K562 (cell line): Measurements from ENCODE around the gene HNRNPA3. TPM values are rescaled to one million over a fixed set of nuclear protein-coding genes. Genes with fewer than 3 reads are reported as not detected.
A peak's percentile ranks its signal among the peaks of the same experiment; 100 is the strongest.

ENCODE experiments used
- ATF1 ChIP-seq, 2 experiments: fragments of 450-650 bp in 1 of 2; IDR thresholded peaks; 2 replicates each; pipeline ENCODE4 v1.6.1; 2016; ENCODE audit warnings: missing compliant biosample characterization in 1 of 2, missing genetic modification characterization in 1 of 2
- DACH1 ChIP-seq: fragments of 450-650 bp; IDR thresholded peaks from 2 replicates; pipeline ENCODE4 v1.6.1; 2018; ENCODE audit not compliant: partially characterized antibody
- DMBX1 ChIP-seq: fragments of 250-450 bp; sonication (Bioruptor Pico); IDR thresholded peaks from 2 replicates; pipeline ENCODE4 v1.8.0; 2022; ENCODE audit warnings: inconsistent platforms, mild to moderate bottlenecking, moderate library complexity, borderline replicate concordance
- FOXA3 ChIP-seq, 2 experiments: fragments of 450-650 bp in 1 of 2; sonication (generic) in 1 of 2; formaldehyde crosslinking; IDR thresholded peaks in 1 of 2; conservative IDR thresholded peaks in 1 of 2; 2 replicates each; pipeline versions ENCODE4 v1.4.0 to v1.8.0; 2020 to 2022; ENCODE audit warnings: mild to moderate bottlenecking in 2 of 2, missing genetic modification reagents in 1 of 2
- HDAC8 ChIP-seq: fragments of 450-650 bp; IDR thresholded peaks from 2 replicates; pipeline ENCODE4 v1.6.1; 2016; ENCODE audit warnings: mild to moderate bottlenecking, missing genetic modification characterization, moderate library complexity, missing compliant biosample characterization
- HOXB6 ChIP-seq: fragments of 250-450 bp; sonication (Bioruptor Pico); IDR thresholded peaks from 2 replicates; pipeline ENCODE4 v1.5.1; 2022; ENCODE audit warnings: mild to moderate bottlenecking, borderline replicate concordance
- LARP7 ChIP-seq: fragments of 450-650 bp; IDR thresholded peaks from 2 replicates; pipeline ENCODE4 v1.6.1; 2016
- RBFOX2 ChIP-seq: fragments of 200-400 bp; formaldehyde crosslinking; IDR thresholded peaks from 2 replicates; pipeline ENCODE4 v1.6.1; 2017; ENCODE audit warnings: low read depth, mild to moderate bottlenecking, low read length, moderate library complexity
- RBM39 ChIP-seq: fragments of 200-400 bp; formaldehyde crosslinking; optimal IDR thresholded peaks from 2 replicates; pipeline ENCODE3; 2018; ENCODE audit warnings: low read depth, low read length
- SP2 ChIP-seq: IDR thresholded peaks from 2 replicates; pipeline ENCODE4 v1.6.1; 2011; ENCODE audit warnings: mild to moderate bottlenecking, low read depth, low read length, moderate library complexity; ENCODE audit not compliant: poor library complexity, severe bottlenecking; ENCODE audit errors: extremely low read depth
- ZNF507 ChIP-seq: conservative IDR thresholded peaks from 2 replicates; pipeline ENCODE4 v1.6.1; 2017; ENCODE audit warnings: missing genetic modification characterization, missing compliant biosample characterization
- polyA plus RNA-seq, 8 experiments: library from polyadenylated mRNA; depleted of rRNA in 4 of 8; stranded (reverse) in 5 of 8; unstranded in 3 of 8; fragments of >200 nt; fragmentation: Nextera tagmentation in 2 of 8; fragmentation: Illumina TruSeq in 1 of 8; extraction: Ambion mirVana in 2 of 8; extraction: Trizol in 1 of 8; gene quantifications; 2 replicates each; pipeline versions ENCODE4 v1.2.1 to v1.2.3, GENCODE V29; 2011 to 2014; ENCODE audit warnings: inconsistent platforms in 1 of 8, missing spikeins in 1 of 8
- total RNA-seq, 7 experiments: library from RNA; depleted of rRNA in 6 of 7; stranded (reverse); fragments of >200 nt in 6 of 7; fragmentation: Illumina TruSeq in 2 of 7; extraction: Trizol in 2 of 7; gene quantifications; 2 replicates each; pipeline versions ENCODE4 v1.2.1 to v1.2.3, GENCODE V29; 2011 to 2021; ENCODE audit warnings: low replicate concordance in 1 of 7
- TF ChIP-seq, protein P1 (sequence below): sonication (generic); formaldehyde crosslinking; IDR thresholded peaks from 2 replicates; pipeline ENCODE4 v1.8.1; 2023; ENCODE audit warnings: missing genetic modification reagents, mild to moderate bottlenecking, borderline replicate concordance
- TF ChIP-seq, protein P2 (sequence below): fragments of 200-800 bp; sonication (Bioruptor generic); IDR thresholded peaks from 2 replicates; pipeline ENCODE4 v1.6.1; 2017; ENCODE audit warnings: missing genetic modification characterization, missing compliant biosample characterization
- TF ChIP-seq, protein P3 (sequence below): sonication (generic); formaldehyde crosslinking; IDR thresholded peaks from 2 replicates; pipeline ENCODE4 v1.8.0; 2022; ENCODE audit warnings: mild to moderate bottlenecking, low read depth, missing genetic modification reagents
- TF ChIP-seq, protein P4 (sequence below): fragments of 150-350 bp; IDR thresholded peaks from 2 replicates; pipeline ENCODE4 v1.6.1; 2014; ENCODE audit warnings: low read depth, mild to moderate bottlenecking, low read length, borderline replicate concordance
- TF ChIP-seq, protein P5 (sequence below): sonication (generic); formaldehyde crosslinking; IDR thresholded peaks from 2 replicates; pipeline ENCODE4 v1.8.0; 2022; ENCODE audit warnings: mild to moderate bottlenecking, missing genetic modification reagents

The HNRNPA3 gene
- total and polyA plus RNA-seq, 9 of the 15 experiments (the other 6 are each of a cell fraction or from before 2014, with no cell fraction given): 72.8 to 428 (median 192) TPM

DNA sequence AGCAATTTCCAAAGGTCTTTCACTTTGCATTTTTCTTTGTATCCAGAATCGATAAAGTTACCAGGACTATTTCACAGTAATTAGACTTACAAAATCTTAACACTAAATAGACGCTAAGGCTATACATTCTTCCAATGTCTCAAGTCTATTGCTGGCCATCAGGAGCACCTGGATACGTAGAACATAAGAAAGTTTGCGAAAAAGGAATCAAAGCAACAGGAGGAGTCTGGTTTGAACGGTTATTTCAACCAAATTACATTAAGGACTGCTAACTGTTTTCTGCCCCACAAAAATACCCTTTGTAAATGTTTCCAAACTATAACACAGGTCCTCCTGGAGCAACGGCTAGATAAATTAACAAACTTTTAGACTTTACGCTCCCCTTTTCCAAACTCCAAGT lies 1.4 kb upstream of the HNRNPA3 start (continued):
- TF ChIP-seq, protein P1, sequence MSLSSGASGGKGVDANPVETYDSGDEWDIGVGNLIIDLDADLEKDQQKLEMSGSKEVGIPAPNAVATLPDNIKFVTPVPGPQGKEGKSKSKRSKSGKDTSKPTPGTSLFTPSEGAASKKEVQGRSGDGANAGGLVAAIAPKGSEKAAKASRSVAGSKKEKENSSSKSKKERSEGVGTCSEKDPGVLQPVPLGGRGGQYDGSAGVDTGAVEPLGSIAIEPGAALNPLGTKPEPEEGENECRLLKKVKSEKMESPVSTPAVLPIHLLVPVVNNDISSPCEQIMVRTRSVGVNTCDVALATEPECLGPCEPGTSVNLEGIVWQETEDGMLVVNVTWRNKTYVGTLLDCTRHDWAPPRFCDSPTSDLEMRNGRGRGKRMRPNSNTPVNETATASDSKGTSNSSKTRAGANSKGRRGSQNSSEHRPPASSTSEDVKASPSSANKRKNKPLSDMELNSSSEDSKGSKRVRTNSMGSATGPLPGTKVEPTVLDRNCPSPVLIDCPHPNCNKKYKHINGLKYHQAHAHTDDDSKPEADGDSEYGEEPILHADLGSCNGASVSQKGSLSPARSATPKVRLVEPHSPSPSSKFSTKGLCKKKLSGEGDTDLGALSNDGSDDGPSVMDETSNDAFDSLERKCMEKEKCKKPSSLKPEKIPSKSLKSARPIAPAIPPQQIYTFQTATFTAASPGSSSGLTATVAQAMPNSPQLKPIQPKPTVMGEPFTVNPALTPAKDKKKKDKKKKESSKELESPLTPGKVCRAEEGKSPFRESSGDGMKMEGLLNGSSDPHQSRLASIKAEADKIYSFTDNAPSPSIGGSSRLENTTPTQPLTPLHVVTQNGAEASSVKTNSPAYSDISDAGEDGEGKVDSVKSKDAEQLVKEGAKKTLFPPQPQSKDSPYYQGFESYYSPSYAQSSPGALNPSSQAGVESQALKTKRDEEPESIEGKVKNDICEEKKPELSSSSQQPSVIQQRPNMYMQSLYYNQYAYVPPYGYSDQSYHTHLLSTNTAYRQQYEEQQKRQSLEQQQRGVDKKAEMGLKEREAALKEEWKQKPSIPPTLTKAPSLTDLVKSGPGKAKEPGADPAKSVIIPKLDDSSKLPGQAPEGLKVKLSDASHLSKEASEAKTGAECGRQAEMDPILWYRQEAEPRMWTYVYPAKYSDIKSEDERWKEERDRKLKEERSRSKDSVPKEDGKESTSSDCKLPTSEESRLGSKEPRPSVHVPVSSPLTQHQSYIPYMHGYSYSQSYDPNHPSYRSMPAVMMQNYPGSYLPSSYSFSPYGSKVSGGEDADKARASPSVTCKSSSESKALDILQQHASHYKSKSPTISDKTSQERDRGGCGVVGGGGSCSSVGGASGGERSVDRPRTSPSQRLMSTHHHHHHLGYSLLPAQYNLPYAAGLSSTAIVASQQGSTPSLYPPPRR (CRISPR knock-in tag): 0 out of 2 replicates have a peak, but pooled peaks have one; percentile 54
- no peak for TF ChIP-seq HOXB6
- no peak for TF ChIP-seq LARP7
- TF ChIP-seq RBM39: no peak
- TF ChIP-seq, protein P2, sequence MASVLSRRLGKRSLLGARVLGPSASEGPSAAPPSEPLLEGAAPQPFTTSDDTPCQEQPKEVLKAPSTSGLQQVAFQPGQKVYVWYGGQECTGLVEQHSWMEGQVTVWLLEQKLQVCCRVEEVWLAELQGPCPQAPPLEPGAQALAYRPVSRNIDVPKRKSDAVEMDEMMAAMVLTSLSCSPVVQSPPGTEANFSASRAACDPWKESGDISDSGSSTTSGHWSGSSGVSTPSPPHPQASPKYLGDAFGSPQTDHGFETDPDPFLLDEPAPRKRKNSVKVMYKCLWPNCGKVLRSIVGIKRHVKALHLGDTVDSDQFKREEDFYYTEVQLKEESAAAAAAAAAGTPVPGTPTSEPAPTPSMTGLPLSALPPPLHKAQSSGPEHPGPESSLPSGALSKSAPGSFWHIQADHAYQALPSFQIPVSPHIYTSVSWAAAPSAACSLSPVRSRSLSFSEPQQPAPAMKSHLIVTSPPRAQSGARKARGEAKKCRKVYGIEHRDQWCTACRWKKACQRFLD (CRISPR knock-in tag): no peak
- no peak for TF ChIP-seq SP2
- TF ChIP-seq ATF1 (CRISPR knock-in tag; IDR thresholded peaks at IDR 0.05): no peak
- TF ChIP-seq ATF1 (tag; IDR thresholded peaks at IDR 0.05): no peak
- no peak for TF ChIP-seq DMBX1 (CRISPR knock-in tag)
- no peak for TF ChIP-seq ZNF507 (tag)
- no peak for TF ChIP-seq DACH1
- TF ChIP-seq, protein P3, sequence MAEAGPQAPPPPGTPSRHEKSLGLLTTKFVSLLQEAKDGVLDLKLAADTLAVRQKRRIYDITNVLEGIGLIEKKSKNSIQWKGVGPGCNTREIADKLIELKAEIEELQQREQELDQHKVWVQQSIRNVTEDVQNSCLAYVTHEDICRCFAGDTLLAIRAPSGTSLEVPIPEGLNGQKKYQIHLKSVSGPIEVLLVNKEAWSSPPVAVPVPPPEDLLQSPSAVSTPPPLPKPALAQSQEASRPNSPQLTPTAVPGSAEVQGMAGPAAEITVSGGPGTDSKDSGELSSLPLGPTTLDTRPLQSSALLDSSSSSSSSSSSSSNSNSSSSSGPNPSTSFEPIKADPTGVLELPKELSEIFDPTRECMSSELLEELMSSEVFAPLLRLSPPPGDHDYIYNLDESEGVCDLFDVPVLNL (CRISPR knock-in tag): no peak
- TF ChIP-seq, protein P4, sequence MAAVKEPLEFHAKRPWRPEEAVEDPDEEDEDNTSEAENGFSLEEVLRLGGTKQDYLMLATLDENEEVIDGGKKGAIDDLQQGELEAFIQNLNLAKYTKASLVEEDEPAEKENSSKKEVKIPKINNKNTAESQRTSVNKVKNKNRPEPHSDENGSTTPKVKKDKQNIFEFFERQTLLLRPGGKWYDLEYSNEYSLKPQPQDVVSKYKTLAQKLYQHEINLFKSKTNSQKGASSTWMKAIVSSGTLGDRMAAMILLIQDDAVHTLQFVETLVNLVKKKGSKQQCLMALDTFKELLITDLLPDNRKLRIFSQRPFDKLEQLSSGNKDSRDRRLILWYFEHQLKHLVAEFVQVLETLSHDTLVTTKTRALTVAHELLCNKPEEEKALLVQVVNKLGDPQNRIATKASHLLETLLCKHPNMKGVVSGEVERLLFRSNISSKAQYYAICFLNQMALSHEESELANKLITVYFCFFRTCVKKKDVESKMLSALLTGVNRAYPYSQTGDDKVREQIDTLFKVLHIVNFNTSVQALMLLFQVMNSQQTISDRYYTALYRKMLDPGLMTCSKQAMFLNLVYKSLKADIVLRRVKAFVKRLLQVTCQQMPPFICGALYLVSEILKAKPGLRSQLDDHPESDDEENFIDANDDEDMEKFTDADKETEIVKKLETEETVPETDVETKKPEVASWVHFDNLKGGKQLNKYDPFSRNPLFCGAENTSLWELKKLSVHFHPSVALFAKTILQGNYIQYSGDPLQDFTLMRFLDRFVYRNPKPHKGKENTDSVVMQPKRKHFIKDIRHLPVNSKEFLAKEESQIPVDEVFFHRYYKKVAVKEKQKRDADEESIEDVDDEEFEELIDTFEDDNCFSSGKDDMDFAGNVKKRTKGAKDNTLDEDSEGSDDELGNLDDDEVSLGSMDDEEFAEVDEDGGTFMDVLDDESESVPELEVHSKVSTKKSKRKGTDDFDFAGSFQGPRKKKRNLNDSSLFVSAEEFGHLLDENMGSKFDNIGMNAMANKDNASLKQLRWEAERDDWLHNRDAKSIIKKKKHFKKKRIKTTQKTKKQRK: no peak
- TF ChIP-seq HDAC8 (tag): no peak
- TF ChIP-seq FOXA3 (CRISPR knock-in tag; conservative IDR thresholded peaks at IDR 0.05 in 1 of 2, IDR thresholded peaks at IDR 0.05 in 1 of 2): no peak
- no peak for TF ChIP-seq RBFOX2
- TF ChIP-seq, protein P5, sequence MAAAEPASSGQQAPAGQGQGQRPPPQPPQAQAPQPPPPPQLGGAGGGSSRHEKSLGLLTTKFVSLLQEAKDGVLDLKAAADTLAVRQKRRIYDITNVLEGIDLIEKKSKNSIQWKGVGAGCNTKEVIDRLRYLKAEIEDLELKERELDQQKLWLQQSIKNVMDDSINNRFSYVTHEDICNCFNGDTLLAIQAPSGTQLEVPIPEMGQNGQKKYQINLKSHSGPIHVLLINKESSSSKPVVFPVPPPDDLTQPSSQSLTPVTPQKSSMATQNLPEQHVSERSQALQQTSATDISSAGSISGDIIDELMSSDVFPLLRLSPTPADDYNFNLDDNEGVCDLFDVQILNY (CRISPR knock-in tag): no peak
